Measurements from ENCODE around the gene HIVEP1. TPM values are rescaled to one million over a fixed set of nuclear protein-coding genes. Genes with fewer than 3 reads are reported as not detected.

Gene HIVEP1
- total RNA-seq, 1 donor from 2014 or later: 42.5 TPM

DNA sequence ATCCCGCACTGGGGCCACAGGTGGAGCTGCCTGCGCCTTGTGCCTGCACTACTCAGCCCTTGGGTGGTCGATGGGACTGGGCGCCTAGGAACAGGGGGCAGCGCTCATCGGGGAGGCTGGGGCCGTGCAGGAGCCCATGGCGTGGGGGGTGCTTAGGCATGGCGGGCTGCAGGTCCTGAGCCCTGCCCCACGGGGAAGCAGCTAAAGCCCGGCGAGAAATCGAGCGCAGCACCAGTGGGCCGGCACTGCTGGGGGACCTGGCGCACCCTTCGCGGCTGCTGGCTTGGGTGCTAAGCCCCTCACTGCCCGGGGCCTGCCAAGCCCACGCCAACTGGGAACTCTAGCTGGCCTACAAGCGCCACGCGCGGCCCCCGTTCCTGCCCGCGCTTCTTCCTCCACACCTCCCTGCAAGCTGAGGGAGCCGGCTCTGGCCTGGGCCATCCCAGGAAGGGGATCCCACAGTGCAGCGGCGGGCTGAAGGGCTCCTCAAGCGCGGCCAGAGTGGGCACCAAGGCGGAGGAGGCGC is 5.8 kb downstream of the HIVEP1 start:
- no peak for DNase-seq (ENCODE audit: low spot score)

DNA sequence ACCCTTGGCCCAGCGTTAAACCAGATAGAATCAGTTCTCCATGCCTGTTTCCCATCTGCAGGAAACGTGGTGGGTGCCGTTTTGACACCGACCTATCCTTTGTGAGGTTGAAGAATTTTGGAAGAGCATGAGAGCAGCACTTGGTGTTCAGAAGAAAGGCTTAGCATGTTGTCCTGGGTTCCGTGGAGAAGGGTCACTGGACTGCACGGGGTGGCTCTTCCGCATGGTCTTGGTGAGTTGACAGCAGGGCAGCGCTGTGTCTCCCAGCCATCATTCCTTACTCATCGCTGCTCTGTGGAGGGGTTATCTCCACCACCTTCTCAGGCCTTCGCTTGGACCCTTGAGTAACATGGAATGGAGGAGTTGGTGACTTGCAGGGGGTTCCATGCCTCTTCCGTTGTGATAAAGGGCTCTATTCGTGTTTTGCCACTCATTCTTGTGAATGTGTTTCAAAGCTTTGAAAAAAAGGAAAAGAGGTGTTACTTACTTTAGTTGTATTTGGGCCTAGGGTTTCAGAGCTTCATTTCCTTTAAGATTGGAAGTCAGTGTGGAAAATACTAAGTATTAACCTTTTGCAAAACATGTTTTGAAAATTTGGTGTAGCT is 8.2 kb downstream of the HIVEP1 start:
- DNase-seq (ENCODE audit: low spot score): no peak

DNA sequence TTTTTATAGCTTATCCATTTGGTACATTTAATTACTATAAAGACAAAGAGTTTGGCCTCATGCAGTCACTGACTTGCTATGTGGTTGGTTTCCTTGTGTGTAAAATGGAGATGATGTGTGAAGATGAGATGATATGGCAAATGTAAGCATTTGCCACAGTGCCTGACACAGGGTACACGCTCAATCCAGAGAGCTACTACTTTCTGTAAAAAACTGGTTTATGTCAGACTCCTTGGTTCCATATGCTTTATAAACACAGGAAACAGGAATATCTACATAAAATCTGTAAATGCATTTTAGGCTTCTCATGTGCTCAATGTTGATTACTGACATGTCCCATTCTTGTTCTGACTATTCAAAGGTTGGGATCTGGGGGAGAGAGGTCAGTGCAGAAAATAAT is 10.4 kb downstream of the HIVEP1 start:
- no peak for DNase-seq (ENCODE audit: low spot score)

DNA sequence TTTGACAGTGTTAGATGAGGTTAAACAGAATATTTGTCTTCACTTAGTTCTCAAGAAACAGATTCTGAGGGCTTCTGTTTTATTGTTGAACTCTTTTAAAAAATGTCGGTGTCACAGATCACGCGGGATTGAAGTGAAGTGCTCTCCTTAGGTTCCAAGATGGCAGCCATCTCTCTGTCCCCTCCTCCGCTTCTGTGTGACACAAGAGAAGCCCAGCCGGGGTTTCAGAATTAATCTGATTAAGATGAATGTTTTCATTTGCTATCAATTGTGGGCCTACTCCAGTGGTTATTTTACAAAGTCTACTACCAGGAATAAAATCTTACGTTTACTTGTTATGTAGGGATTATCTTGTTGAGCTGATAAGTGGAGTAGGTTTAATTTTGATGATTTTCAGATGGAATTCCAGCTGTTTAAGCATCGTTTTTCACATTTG is 10.9 kb downstream of the HIVEP1 start:
- no peak for DNase-seq (ENCODE audit: low spot score)

DNA sequence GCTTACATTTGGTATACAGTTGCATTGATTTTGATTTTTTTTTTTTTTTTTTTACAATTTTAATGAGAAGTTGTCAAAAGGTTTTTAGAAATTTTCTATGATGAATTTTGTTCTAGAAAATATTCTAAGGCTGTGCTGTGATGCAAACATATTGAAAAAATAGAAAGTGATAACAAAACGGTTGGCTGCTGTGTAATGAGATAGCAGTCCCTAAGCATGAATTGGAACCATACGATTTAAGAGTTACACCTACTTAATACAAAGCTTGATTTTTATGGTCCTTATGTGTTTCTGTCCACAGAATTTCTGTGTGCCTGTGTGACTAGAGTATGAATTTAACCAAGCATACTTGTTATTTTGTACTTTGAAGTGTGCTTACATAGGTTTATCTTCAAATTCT is 12.1 kb downstream of the HIVEP1 start:
- no peak for DNase-seq (ENCODE audit: low spot score)

DNA sequence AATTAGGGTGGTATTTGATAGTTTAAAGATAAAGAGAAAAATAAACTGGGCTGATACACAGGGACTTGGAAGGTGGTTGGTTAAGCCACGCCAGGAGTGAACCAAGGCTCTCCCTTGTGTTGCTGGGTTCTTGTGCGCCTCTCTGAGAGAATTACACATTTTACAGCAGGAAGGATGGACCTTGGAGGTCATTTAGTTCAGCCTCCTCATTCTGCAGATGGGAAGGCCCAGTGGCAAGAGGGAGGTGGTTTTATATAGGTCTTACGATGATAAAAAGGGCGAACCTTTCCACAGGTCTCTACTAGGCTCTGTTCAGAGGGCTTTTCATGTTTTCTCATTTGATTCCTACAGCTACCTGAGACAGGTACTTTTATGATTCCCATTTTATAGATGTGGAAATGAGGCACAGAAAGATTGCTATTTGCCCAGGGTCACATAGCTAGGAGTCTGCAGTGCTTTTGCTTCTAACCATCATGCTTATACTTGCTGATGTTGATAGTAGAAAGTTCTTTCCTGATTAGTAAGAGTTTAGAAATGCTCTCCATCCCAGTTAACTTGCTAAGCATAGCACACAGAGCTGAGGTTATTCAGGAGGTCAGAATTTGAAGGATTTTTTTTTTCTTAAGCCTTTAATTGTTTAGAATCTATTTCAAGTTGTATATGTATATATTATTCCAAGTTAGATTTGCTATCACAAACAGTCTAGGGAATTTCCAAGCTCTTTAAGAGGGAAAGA is 12.8 kb downstream of the HIVEP1 start:
- no peak for DNase-seq (ENCODE audit: low spot score)

DNA sequence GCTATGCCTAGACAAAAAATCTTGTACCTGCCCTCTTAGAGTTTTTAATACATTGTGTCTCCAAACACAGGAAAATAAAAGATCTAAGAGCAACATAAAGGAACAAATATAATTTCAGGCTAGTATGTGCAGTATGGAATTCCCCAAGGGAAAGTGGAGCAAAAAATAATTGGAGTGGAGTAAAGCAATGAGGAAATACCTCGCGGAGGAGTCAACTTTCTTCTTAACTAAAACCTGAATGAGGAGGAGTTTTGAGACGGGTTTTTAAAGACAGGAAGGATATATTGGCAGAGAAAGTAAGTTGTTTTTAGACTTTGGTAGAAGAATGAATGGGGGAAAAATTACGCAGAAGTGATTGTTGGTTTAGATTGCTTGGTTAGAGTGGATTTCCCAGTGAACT is 14.0 kb downstream of the HIVEP1 start:
- no peak for DNase-seq (ENCODE audit: low spot score)

DNA sequence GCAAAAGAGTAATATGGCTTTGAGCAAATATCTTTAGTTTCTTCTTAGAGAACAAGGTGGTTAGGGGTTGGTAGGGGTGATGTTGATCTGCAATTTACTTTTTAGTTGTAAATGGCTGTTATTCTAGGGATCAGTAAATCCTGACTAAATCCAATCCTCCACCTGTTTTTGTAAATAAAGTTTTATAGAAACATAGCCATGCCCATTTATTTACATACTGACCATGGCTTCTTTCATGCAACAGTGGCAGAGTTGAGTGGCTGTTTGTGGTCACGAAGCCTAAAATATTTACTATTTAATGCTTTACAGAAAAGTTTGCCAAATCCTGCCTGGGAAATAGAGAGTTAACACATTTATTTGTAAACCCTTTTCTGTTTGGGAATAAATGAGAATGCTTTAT is 14.7 kb downstream of the HIVEP1 start:
- no peak for DNase-seq (ENCODE audit: low spot score)

DNA sequence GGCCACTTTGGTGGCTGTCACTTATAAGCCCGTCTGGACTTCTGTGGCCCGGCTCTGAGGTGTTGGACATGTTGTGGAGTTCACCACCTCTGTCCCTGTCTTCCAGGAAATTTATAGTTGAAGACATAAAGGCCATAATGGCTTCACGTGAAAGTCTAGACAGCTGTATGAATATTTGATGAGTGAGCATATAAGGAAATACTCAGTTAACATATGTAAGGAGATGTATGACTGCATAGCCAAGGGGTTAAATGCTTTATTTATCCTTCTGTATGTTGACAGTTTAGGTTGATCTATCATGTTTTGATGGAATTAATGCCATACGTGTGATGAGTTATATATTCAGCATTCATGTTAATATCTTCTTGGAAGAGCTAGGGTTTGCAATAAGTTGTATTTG is 16.1 kb downstream of the HIVEP1 start:
- DNase-seq (ENCODE audit: low spot score): no peak

DNA sequence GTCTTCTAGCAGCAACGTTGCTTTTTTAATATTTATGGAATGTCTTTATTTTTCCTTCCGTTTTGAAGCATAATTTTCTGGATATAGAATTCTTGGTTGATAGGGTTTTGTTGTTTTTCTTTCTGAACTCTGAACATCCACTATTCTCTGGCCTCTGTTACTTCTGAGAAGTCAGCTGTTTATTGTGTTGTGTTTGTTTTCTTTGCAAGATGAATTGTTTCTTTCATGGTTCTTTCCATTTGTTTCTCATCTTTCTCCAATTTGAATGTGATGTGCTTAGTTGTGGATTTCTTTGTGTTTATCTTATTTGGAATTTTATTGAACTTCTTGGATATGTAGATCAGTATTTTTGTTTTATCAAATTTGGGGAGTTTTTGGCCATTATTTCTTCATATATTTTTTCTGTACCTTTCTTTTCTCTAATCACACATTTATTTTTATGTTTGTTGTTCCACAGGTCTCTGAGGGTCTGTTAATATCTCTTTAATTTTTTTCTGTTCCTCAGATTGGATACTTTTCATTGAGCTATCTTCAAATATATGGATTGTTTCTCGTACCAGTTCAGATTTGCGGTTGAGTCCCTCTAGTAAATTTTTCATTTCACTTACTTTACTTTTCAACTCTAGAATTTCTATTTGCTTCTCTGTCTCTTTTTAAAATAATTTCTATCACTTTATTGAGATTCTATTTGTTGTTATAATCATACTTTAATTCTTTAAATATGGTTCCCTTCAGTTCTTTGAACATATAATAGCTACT is 18.0 kb downstream of the HIVEP1 start:
- DNase-seq (ENCODE audit: low spot score): no peak

DNA sequence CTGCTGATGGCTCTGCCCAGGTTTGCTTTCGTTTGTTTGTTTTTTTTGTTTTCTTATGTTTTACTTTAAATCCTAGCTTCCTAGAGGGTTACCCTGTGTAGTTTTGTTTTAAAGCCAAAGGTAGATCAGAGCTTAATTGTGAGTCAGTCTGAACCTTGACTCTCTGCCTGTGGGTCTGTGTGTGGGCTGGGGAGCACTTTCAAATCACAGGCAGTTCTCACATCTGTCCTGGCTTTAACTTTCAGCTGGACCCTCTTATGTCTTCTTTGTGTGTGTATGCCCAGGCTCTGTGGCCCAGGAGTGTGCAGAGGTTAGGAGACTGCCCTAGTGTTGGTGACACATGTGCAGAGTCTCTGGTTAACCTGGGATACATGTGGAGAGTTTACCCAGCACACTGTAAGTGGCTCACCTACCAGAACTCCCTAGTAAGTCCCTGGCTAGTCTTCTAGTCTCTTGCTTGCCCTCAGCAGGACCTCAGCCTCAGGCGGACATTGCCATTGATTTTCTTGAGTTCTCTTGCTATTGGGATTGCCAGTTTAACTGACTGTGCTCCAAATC is 19.0 kb downstream of the HIVEP1 start:
- no peak for DNase-seq (ENCODE audit: low spot score)

DNA sequence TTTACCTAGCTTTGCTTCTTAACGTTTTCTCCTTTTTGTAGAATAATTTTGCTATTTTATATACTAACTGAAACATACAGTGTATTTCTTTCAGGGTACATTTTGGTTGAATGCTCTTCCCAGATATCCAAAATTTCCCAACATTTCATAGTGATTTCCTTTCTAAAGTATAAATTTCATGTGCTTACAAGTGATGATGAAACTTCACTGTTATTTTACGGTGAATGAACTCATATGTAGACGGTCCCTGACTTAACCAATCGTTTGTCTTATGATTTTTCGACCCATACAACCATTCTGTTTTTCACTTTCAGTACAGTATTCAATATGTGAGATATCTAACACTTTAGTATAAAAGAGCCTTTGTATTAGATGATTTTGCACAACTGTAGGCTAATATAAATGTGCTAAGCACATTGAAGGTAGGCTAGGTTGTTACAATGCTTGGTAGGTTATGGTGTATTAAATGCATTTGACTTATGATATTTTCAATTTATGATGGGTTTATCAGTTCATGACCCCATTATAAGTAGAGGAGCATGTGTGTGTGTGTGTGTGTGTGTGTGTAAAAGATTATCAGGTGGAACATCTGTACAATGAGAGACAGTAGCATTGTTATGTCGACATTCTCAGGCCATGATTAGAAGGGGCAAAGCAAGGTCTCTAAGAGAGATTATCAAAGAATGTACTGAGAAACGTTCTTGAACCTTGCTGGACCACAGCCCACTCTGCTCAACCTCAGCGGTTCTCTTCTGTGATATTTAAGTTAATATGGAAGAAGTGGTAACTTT is 20.9 kb downstream of the HIVEP1 start:
- DNase-seq (ENCODE audit: low spot score): no peak

DNA sequence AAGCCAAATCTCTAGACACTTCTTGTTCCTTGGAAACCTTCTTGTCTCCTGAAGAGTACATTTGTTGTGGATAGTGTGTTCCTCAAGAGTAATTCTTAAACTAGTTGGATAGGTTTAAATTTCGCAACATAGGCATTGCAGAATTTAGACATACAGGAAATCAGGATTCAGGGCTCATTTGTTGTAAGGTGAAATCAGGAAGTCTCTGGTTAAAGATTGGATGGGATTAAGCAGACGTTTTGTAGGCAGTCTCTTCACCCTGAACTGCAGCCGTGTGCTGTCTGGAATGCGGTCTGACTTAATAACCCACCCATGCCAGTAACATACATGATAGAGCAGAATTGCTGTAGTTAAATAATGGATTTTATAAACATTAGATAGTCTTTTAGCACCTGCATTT is 21.7 kb downstream of the HIVEP1 start:
- no peak for DNase-seq (ENCODE audit: low spot score)

DNA sequence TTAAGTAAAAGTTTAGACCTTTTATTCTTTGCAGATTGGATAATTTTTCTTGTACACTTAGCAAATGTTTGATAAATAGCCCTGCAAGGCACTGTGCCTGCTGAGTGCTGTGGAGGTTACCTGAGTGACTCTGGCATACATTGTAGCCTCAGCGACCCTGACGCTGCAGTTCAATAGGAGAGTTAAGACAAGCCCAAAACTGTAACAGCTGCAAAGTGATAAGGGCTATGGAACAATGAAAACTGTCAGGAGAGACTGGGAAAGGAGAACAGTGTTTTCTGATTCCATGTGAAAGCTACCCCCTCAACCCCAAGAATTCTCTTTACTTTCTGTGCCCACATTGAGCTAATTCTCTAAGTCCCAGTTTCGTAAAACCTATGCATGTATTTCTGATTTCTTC is 22.2 kb downstream of the HIVEP1 start:
- DNase-seq (ENCODE audit: low spot score): no peak

DNA sequence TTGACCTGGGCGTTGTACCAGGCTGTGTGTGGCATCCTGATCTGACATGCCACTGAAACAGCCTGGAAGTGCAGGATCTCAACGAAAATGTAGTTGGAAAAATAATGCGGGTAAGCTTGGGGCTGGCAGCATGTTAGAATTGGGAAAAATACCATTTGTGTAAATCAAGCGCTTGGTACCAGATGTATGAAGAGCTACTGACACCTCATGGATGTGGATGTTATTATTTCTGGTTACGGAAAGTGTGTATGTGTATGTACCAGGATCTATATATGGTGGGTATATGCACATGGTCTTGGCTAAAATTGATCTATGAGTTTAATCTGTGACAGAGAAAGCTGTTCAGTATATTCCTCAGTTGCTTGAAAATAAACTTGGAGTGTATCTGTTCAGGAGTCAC is 22.7 kb downstream of the HIVEP1 start:
- DNase-seq (ENCODE audit: low spot score): no peak

DNA sequence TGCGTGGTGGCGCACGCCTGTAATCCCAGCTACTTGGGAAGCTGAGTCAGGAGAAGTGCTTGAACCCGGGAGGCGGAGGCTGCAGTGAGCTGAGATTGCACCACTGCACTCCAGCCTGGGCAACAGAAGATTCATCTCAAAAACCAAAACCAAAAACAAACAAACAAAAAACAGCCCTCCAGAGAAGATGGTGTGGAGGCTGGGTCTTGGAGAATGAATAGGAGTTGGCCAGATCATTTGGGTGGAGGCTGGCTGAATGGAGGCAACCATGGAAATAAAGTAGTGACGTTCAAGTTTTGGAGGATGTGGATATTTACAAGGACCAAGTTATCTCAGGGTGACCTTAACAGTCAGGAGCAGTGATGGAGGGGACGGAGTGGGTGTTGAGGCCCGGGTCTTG is 24.7 kb downstream of the HIVEP1 start:
- no peak for DNase-seq (ENCODE audit: low spot score)

DNA sequence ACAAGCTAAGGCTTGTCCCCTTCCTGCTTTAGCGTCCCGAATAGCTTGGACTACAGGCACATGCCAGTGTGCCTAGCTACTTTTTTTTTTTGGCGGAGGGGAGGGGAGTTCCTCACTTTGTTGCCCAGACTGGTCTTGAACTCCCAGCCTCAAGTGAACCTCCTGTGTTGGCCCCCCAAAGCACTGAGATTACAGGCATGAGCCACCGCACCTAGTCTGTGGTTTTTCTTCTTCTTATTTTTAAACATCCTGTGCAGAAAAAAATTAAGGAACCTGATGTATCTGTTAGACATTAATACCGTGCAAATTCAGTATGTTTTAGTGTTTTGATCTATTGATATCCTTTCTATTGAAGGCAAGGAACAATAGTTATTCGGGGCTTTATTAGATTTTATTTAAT is 25.7 kb downstream of the HIVEP1 start:
- DNase-seq (ENCODE audit: low spot score): no peak

DNA sequence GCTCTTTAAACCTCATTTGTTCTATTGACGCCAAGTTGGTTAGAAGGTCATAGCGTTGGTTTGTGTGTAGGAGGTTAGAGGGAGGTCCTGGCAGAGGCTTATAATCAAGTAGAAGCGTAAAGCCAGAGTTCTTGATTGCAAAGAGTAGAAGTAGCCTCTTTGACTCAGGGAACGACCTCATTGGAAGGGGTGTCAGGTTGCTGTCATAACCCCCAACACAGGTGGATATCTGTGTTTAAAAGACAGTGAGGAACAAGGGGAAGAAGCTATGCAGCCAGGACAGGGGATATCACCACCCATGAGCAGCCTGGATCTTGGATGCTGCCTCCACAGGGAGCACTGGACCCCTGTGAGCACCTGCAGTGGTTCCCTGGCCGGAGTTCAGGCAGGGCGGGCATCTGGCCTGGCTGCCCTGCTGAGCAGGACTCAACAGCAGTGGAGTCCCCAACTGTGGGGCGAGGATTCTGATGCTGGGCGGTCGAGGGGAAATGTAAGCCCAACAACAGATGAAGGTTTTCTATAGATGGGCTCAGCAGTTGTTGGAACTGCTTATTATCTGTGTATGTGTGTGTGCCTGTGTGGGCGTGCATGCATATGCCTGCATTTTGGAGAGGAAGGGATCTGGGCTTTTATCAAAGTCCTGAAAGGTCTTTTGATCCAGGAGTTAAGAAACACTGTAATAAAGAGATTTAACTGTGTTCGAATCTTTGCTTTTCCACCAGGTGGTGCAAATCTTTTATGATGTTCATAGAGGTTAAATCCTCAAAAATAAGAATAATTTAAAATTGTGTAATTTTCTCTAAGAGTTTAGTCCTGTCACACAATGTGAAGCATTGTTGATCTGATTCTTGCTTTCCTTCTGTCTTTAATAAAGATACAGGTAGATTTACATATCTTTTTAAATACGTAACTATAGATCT is 27.7 kb downstream of the HIVEP1 start:
- no peak for DNase-seq (ENCODE audit: low spot score)

DNA sequence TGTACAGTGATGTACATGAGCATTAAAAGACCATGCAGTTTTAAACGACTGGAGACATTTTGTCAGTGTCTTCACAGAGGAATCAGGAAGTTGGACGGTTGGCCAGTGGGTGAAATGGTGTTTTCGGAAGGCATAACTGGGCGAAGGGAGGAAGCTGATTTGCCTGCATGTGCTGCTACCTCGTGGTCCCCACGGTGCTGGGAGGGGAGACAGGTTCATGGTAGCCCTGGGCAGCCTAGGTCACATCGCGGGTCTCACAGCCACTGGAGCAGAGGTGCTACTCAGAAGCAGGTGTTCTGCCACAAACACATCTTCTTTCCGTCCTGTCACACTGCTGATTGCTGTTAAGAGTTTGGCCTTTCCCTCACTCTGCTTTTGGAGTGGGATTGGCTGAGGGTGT is 35.2 kb downstream of the HIVEP1 start:
- no peak for DNase-seq (ENCODE audit: low spot score)

DNA sequence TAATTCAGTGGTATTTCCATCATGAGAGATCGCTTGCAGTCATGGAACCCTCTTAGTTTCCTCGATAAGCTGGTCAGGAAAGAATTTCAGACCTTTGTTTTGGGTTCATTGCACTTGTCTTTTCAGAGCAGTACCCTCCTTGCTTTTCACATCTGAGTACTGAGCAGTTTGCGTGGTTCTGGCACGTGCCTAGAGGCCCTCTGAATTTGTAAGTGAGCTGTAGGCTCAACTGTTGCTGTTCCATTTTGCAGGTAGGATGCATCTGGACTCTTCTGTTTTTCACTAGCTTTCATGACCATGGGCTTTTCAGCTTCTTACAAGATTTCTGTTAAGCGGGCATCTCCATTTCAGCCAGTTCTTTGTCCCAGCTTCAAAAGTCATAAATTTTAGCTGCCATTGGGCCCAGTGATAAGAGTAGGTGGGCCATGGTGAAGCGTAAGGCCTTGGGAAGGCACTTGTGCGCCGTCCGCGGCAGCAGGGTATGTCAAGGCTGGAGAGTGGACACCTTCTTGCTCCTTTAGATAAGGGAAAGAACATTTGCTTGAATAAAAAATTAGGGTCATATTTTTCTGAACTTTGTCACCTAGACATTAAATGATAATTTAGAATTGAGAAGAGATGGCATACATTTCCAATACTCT is 35.8 kb downstream of the HIVEP1 start:
- no peak for DNase-seq (ENCODE audit: low spot score)

Data from ureter (tissue), 1 donor.